ENCODE measurements around the gene DYNLL1.
"Not testable (repeated sequence)": the region's sequence is repeated elsewhere in the genome, so short reads cannot be mapped to it uniquely, and the experiment has no call there.

Gene DYNLL1

GRCh38 chr12:120508537-120508936, 12.6 kb downstream of the DYNLL1 start:
- DNase-seq (ENCODE audit: low read depth, low spot score), result no peak

GRCh38 chr12:120514002-120514401, 18.1 kb downstream of the DYNLL1 start:
- DNase-seq (ENCODE audit: low read depth, low spot score), result no peak

GRCh38 chr12:120515496-120515895, 19.6 kb downstream of the DYNLL1 start:
- no peak for DNase-seq (ENCODE audit: low read depth, low spot score)

GRCh38 chr12:120519324-120519723, 23.4 kb downstream of the DYNLL1 start:
- not testable (repeated sequence) for DNase-seq (ENCODE audit: low read depth, low spot score)

- no peak for DNase-seq (ENCODE audit: low read depth, low spot score)
Measured at GRCh38 chr12:120522568-120522967, 26.7 kb downstream of the DYNLL1 start.

GRCh38 chr12:120528861-120529525, 33.1 kb downstream of the DYNLL1 start, which contains the start of gene COQ5:
Gene COQ5 (minus strand): TSS chr12:120529158. CDS start chr12:120529141, 17 bp downstream.
- DNase-seq (ENCODE audit: low read depth, low spot score), result peak; percentile 71

GRCh38 chr12:120529641-120530417, 33.9 kb downstream of the DYNLL1 start:
- no peak for DNase-seq (ENCODE audit: low read depth, low spot score)

GRCh38 chr12:120530418-120530761, 34.5 kb downstream of the DYNLL1 start:
- DNase-seq (ENCODE audit: low read depth, low spot score), result not testable (repeated sequence)

- DNase-seq (ENCODE audit: low read depth, low spot score), result no peak
Measured at GRCh38 chr12:120532701-120533238, 36.9 kb downstream of the DYNLL1 start.

GRCh38 chr12:120534203-120534702, 38.3 kb downstream of the DYNLL1 start, which contains the start of gene RNF10:
Gene RNF10 (plus strand): TSS chr12:120534356. CDS start chr12:120534812, 456 bp downstream.
- DNase-seq (ENCODE audit: low read depth, low spot score), result peak; percentile 37

GRCh38 chr12:120534703-120535655, 39.1 kb downstream of the DYNLL1 start:
- peak; percentile 6 for DNase-seq (ENCODE audit: low read depth, low spot score)

GRCh38 chr12:120536064-120536791, 40.3 kb downstream of the DYNLL1 start:
- DNase-seq (ENCODE audit: low read depth, low spot score), result no peak

GRCh38 chr12:120537856-120538220, 41.9 kb downstream of the DYNLL1 start:
- DNase-seq (ENCODE audit: low read depth, low spot score), result no peak

GRCh38 chr12:120538281-120539156, 42.6 kb downstream of the DYNLL1 start:
- no peak for DNase-seq (ENCODE audit: low read depth, low spot score)

GRCh38 chr12:120539303-120539702, 43.4 kb downstream of the DYNLL1 start:
- no peak for DNase-seq (ENCODE audit: low read depth, low spot score)

- DNase-seq (ENCODE audit: low read depth, low spot score), result no peak
Measured at GRCh38 chr12:120540445-120540844, 44.5 kb downstream of the DYNLL1 start.

GRCh38 chr12:120542166-120542565, 46.3 kb downstream of the DYNLL1 start:
- DNase-seq (ENCODE audit: low read depth, low spot score), result no peak

GRCh38 chr12:120544691-120545090, 48.8 kb downstream of the DYNLL1 start:
- DNase-seq (ENCODE audit: low read depth, low spot score), result no peak

- no peak for DNase-seq (ENCODE audit: low read depth, low spot score)
Measured at GRCh38 chr12:120546050-120546386, 50.1 kb downstream of the DYNLL1 start.

Data from activated naive CD8-positive, alpha-beta T cell treated with anti-CD3 and anti-CD28 coated beads, Interleukin-2, amount 50 U/mL, for 16 hours (primary cell).